ENCODE results near the gene C16orf86. TPM values are rescaled to one million over a fixed set of nuclear protein-coding genes. Genes with fewer than 3 reads are reported as not detected.
A peak's percentile ranks its signal among the peaks of the same experiment; 100 is the strongest.

C16orf86 gene
- total and polyA plus RNA-seq, 2 of the 8 experiments (the other 6 are each of a cell fraction or from before 2014, with no cell fraction given): 1.4 to 2.3 TPM

DNA sequence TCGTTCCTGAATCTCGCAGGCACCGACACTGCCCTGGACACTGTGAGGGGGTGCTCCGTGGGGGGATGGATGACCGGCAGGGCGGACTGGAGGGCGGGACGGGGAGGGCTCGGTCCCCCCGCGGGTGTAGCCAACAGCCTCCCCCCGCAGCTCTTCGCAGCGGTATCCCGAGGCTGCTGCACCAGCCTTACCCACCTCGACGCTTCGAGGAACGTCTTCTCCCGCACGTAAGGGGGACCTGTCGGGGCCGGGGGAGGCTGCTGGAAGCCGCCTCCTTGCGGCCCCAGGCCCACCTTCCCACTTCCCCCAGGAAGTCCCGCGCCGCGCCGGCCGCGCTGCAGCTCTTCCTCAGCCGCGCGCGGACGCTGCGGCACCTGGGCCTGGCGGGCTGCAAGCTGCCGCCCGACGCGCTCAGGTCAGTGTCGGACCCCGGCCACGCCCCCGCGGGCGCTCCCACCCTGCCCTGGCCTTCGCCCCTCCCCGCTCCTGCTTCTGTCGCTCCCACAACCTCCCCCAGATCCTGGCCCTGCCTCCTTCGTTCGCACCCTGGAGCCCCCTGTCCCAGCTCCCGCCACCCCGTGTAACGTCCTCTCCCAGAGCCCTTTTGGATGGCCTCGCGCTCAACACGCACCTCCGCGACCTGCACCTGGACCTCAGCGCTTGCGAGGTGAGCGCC lies 18.4 kb upstream of the C16orf86 start:
- Histone ChIP-seq H2BK15ac (ENCODE audit: low read length) (no peak overlapping the region), H3K4ac (replicated peaks; ENCODE audit: insufficient read length, low read depth, low read length) (no peak overlapping the region), H3K36me3 (ENCODE audit: control insufficient read depth in 2 of 4, insufficient read depth in 4 of 4, low read length in 3 of 4) (no peaks in the 10 kb centered on the region), H4K8ac (ENCODE audit: extremely low read depth, insufficient read depth, low read length) (peak overlapping the region; percentile 35), H3K79me2 (ENCODE audit: control insufficient read depth in 1 of 2, insufficient read depth in 2 of 2, low read length in 2 of 2) (no peaks in the 10 kb centered on the region), H3K56ac (replicated peaks; ENCODE audit: insufficient read length, low read depth, low read length) (no peak overlapping the region), H2BK20ac (ENCODE audit: low read length) (no peak overlapping the region), H3K14ac (ENCODE audit: insufficient read length) (no peak overlapping the region), H3K23me2 (ENCODE audit: low read depth, low read length) (peaks cover 8% of the 10 kb centered on the region; the same call in 1 of the 2 replicates), H3K79me1 (ENCODE audit: low read depth, low read length) (no peaks in the 10 kb centered on the region), H2BK12ac (ENCODE audit: low read depth, low read length) (no peak overlapping the region), H3K4me3 (ENCODE audit: extremely low read depth in 1 of 4, insufficient read depth in 2 of 4, low read depth in 3 of 4, low read length in 4 of 4) (0 out of 8 replicates have a peak overlapping the region, but pooled peaks of 1 of the 4 experiments have one; percentile 4), H2AK5ac (ENCODE audit: low read depth, low read length) (no peak overlapping the region), H2BK5ac (ENCODE audit: low read depth, low read length) (no peak overlapping the region), H2AFZ (ENCODE audit: low read length) (no peak overlapping the region), H4K5ac (ENCODE audit: insufficient read length, low read depth, low read length) (no peak overlapping the region), H2BK120ac (replicated peaks; ENCODE audit: low read depth, low read length) (no peak overlapping the region), H3K4me1 (replicated peaks in 1 of 4; ENCODE audit: control insufficient read depth in 3 of 4, insufficient read depth in 4 of 4, low read length in 3 of 4) (peaks cover 0 to 18% (median 8%) of the 10 kb centered on the region in 4 experiments; a peak in 5 of 7 replicates), H3K27ac (ENCODE audit: low read depth, low read length) (no peak overlapping the region), H4K20me1 (replicated peaks in 1 of 2; ENCODE audit: control insufficient read depth in 1 of 2, insufficient read depth in 2 of 2, low read length in 2 of 2) (peaks cover 5 to 15% of the 10 kb centered on the region in 2 experiments), H3K18ac (ENCODE audit: extremely low read depth, low read length) (no peak overlapping the region), H3K27me3 (replicated peaks in 1 of 4; ENCODE audit: control insufficient read depth in 3 of 4, extremely low read depth in 1 of 4, insufficient read depth in 3 of 4, low read length in 3 of 4) (peaks cover 3 to 33% (median 19%) of the 10 kb centered on the region in 4 experiments; a peak in 6 of 7 replicates), H3K4me2 (ENCODE audit: insufficient read depth in 1 of 2, low read depth in 2 of 2, low read length in 2 of 2) (peak overlapping the region in 1 of 2 experiments; percentile 49; a peak in 3 of 4 replicates), H4K91ac (replicated peaks; ENCODE audit: insufficient read length, low read length) (no peak overlapping the region), H3K9me3 (ENCODE audit: insufficient read depth in 2 of 2, low read depth in 1 of 2, low read length in 1 of 2) (no peaks in the 10 kb centered on the region), H3K9ac (replicated peaks in 1 of 4; ENCODE audit: extremely low read depth in 1 of 4, low read depth in 3 of 4, low read length in 3 of 4) (no peak overlapping the region), H3K23ac (ENCODE audit: insufficient read length) (no peak overlapping the region)
- peak in 1 of 2 experiments; percentile 61 for DNase-seq (ENCODE audit: low read depth in 1 of 2, low spot score in 2 of 2)
- 76% methylated on average over 38 of the region's 65 CpGs; no CpG with 5 or more reads in 1 of the 2 experiments for WGBS, 2 experiments (ENCODE audit: extremely low coverage in 1 of 2, insufficient coverage in 1 of 2, insufficient read length in 1 of 2, insufficient replicate concordance in 2 of 2, low coverage in 1 of 2, low lambda C conversion rate in 2 of 2, missing lambda C conversion rate in 1 of 2)
- ChIA-PET CTCF (ENCODE audit: partially characterized antibody) (interaction anchor here (0.6 to 18.0 kb wide), 18 partner anchors 10 to 154 kb away, joined by 3 to 202 read pairs (median 6); partner anchors contain the start of genes ACD, C16orf86, CTCF and ENKD1), POLR2A (ENCODE audit: partially characterized antibody) (interaction anchor here (0.7 to 3.4 kb wide), 9 partner anchors 9 to 167 kb away, joined by 3 to 13 read pairs (median 4); partner anchors contain the start of genes ATP6V0D1, CTCF and RIPOR1)
- no peak for FAIRE-seq
- no peak for TF ChIP-seq POU5F1 (IDR thresholded peaks at IDR 0.05; ENCODE audit: low read depth, low read length)
- TF ChIP-seq KDM4A (IDR thresholded peaks at IDR 0.05; ENCODE audit: low read depth, low read length, severe bottlenecking): peak; percentile 17
- TF ChIP-seq TBP (IDR thresholded peaks at IDR 0.05; ENCODE audit: low read depth, low read length): no peak
- TF ChIP-seq JUN (IDR thresholded peaks at IDR 0.05; ENCODE audit: low read depth, low read length): no peak
- no peak for TF ChIP-seq CBX8 (IDR thresholded peaks at IDR 0.05; ENCODE audit: borderline replicate concordance, low read depth, low read length)

Measured in H1 (cell line).